ENCODE data around the gene TBC1D3I. TPM values are rescaled to one million over a fixed set of nuclear protein-coding genes. Genes with fewer than 3 reads are reported as not detected.
"Not testable (repeated sequence)": the region's sequence is repeated elsewhere in the genome, so short reads cannot be mapped to it uniquely, and the experiment has no call there.

The TBC1D3I gene
- total and polyA plus RNA-seq, 2 donors (not counting 1 experiment from before 2014, with no cell fraction given): 0.19 to 1.9 TPM

- H3K9ac ChIP-seq (ENCODE audit: low read length); H3K27me3 ChIP-seq (replicated peaks in 1 of 4; ENCODE audit: control extremely low read depth in 1 of 4, control insufficient read depth in 3 of 4, insufficient read depth in 4 of 4, low read length in 3 of 4); DNase-seq; ATAC-seq (ENCODE audit: low read depth); H3K27ac Mint-ChIP-seq; H4K20me1 ChIP-seq (ENCODE audit: control insufficient read depth, insufficient read depth, low read length, poor library complexity, severe bottlenecking); H3K4me1 Mint-ChIP-seq; H3K4me3 ChIP-seq (ENCODE audit: control extremely low read depth in 1 of 5, extremely low read depth in 1 of 5, insufficient read depth in 1 of 5, low read depth in 2 of 5, low read length in 4 of 5); H2AFZ ChIP-seq (ENCODE audit: insufficient read depth, low read depth, low read length, poor library complexity, severe bottlenecking); intact Hi-C loops (cut with micrococcal nuclease); H3K79me2 ChIP-seq (ENCODE audit: control insufficient read depth, insufficient read depth, low read length); H3K27ac ChIP-seq (ENCODE audit: low read length in 2 of 2); H3K4me1 ChIP-seq (ENCODE audit: control insufficient read depth in 2 of 2, insufficient read depth in 2 of 2, low read length in 2 of 2); POLR2A ChIA-PET; H3K9me3 ChIP-seq (ENCODE audit: control extremely low read depth in 1 of 3, control insufficient read depth in 2 of 3, insufficient read depth in 1 of 3, low read length in 2 of 3); H3K27me3 Mint-ChIP-seq; H3K4me3 Mint-ChIP-seq; H3K9me3 Mint-ChIP-seq (ENCODE audit: insufficient read depth); H3K4me2 ChIP-seq (replicated peaks; ENCODE audit: low read depth, low read length, poor library complexity, severe bottlenecking); CTCF ChIA-PET; H3K36me3 ChIP-seq (replicated peaks in 1 of 2; ENCODE audit: control extremely low read depth in 1 of 2, control insufficient read depth in 1 of 2, extremely low read depth in 1 of 2, insufficient read depth in 2 of 2, low read length in 1 of 2): not testable (repeated sequence)
- WGBS (ENCODE audit: insufficient coverage): no CpG with 5 or more reads among the region's 1 CpG
Observed at GRCh38 chr17:36283256-36283655, 18.9 kb upstream of the TBC1D3I start.

- intact Hi-C loops (cut with micrococcal nuclease); CTCF ChIA-PET; H3K27ac Mint-ChIP-seq; H3K9me3 Mint-ChIP-seq (ENCODE audit: insufficient read depth); ATAC-seq (ENCODE audit: low read depth); H3K4me1 Mint-ChIP-seq; H3K79me2 ChIP-seq (ENCODE audit: control insufficient read depth, insufficient read depth, low read length); POLR2A ChIA-PET; H3K9me3 ChIP-seq (ENCODE audit: control extremely low read depth in 1 of 3, control insufficient read depth in 2 of 3, insufficient read depth in 1 of 3, low read length in 2 of 3); H3K4me2 ChIP-seq (replicated peaks; ENCODE audit: low read depth, low read length, poor library complexity, severe bottlenecking); H2AFZ ChIP-seq (ENCODE audit: insufficient read depth, low read depth, low read length, poor library complexity, severe bottlenecking); H3K4me3 ChIP-seq (ENCODE audit: control extremely low read depth in 1 of 5, extremely low read depth in 1 of 5, insufficient read depth in 1 of 5, low read depth in 2 of 5, low read length in 4 of 5); H3K4me1 ChIP-seq (ENCODE audit: control insufficient read depth in 2 of 2, insufficient read depth in 2 of 2, low read length in 2 of 2); H3K27me3 ChIP-seq (replicated peaks in 1 of 4; ENCODE audit: control extremely low read depth in 1 of 4, control insufficient read depth in 3 of 4, insufficient read depth in 4 of 4, low read length in 3 of 4); H3K27ac ChIP-seq (ENCODE audit: low read length in 2 of 2); DNase-seq; H3K27me3 Mint-ChIP-seq; H3K9ac ChIP-seq (ENCODE audit: low read length); H4K20me1 ChIP-seq (ENCODE audit: control insufficient read depth, insufficient read depth, low read length, poor library complexity, severe bottlenecking); H3K36me3 ChIP-seq (replicated peaks in 1 of 2; ENCODE audit: control extremely low read depth in 1 of 2, control insufficient read depth in 1 of 2, extremely low read depth in 1 of 2, insufficient read depth in 2 of 2, low read length in 1 of 2); H3K4me3 Mint-ChIP-seq: not testable (repeated sequence)
- no CpG with 5 or more reads among the region's 4 CpGs for WGBS (ENCODE audit: insufficient coverage)
Observed at GRCh38 chr17:36242046-36242445, 22.3 kb downstream of the TBC1D3I start.

- no CpG with 5 or more reads among the region's 5 CpGs for WGBS (ENCODE audit: insufficient coverage)
- not testable (repeated sequence) for H3K4me1 ChIP-seq (ENCODE audit: control insufficient read depth in 2 of 2, insufficient read depth in 2 of 2, low read length in 2 of 2); DNase-seq
Observed at GRCh38 chr17:36229644-36230043, 34.7 kb downstream of the TBC1D3I start.

GRCh38 chr17:36222967-36223366, 41.4 kb downstream of the TBC1D3I start:
- ATAC-seq (ENCODE audit: low read depth); H3K27me3 ChIP-seq (replicated peaks in 1 of 4; ENCODE audit: control extremely low read depth in 1 of 4, control insufficient read depth in 3 of 4, insufficient read depth in 4 of 4, low read length in 3 of 4); H3K4me2 ChIP-seq (replicated peaks; ENCODE audit: low read depth, low read length, poor library complexity, severe bottlenecking); H3K36me3 ChIP-seq (replicated peaks in 1 of 2; ENCODE audit: control extremely low read depth in 1 of 2, control insufficient read depth in 1 of 2, extremely low read depth in 1 of 2, insufficient read depth in 2 of 2, low read length in 1 of 2); H3K9ac ChIP-seq (ENCODE audit: low read length); H3K27me3 Mint-ChIP-seq; CTCF ChIA-PET; H3K4me3 Mint-ChIP-seq; H3K27ac Mint-ChIP-seq; intact Hi-C loops (cut with micrococcal nuclease); POLR2A ChIA-PET; H3K79me2 ChIP-seq (ENCODE audit: control insufficient read depth, insufficient read depth, low read length); H3K9me3 ChIP-seq (ENCODE audit: control extremely low read depth in 1 of 3, control insufficient read depth in 2 of 3, insufficient read depth in 1 of 3, low read length in 2 of 3); H3K4me3 ChIP-seq (ENCODE audit: control extremely low read depth in 1 of 5, extremely low read depth in 1 of 5, insufficient read depth in 1 of 5, low read depth in 2 of 5, low read length in 4 of 5); H3K9me3 Mint-ChIP-seq (ENCODE audit: insufficient read depth); H3K27ac ChIP-seq (ENCODE audit: low read length in 2 of 2); DNase-seq; H3K4me1 ChIP-seq (ENCODE audit: control insufficient read depth in 2 of 2, insufficient read depth in 2 of 2, low read length in 2 of 2); H3K4me1 Mint-ChIP-seq; H2AFZ ChIP-seq (ENCODE audit: insufficient read depth, low read depth, low read length, poor library complexity, severe bottlenecking); H4K20me1 ChIP-seq (ENCODE audit: control insufficient read depth, insufficient read depth, low read length, poor library complexity, severe bottlenecking): not testable (repeated sequence)
- 60% methylated on average over 1 of the region's 12 CpGs for WGBS (ENCODE audit: insufficient coverage)

More at GRCh38 chr17:36229644-36230043, 34.7 kb downstream of the TBC1D3I start:
- ATAC-seq (ENCODE audit: low read depth); H4K20me1 ChIP-seq (ENCODE audit: control insufficient read depth, insufficient read depth, low read length, poor library complexity, severe bottlenecking); H3K27ac Mint-ChIP-seq; H3K4me2 ChIP-seq (replicated peaks; ENCODE audit: low read depth, low read length, poor library complexity, severe bottlenecking); H3K9ac ChIP-seq (ENCODE audit: low read length); H3K9me3 ChIP-seq (ENCODE audit: control extremely low read depth in 1 of 3, control insufficient read depth in 2 of 3, insufficient read depth in 1 of 3, low read length in 2 of 3); H3K27me3 Mint-ChIP-seq; H3K27ac ChIP-seq (ENCODE audit: low read length in 2 of 2); H3K36me3 ChIP-seq (replicated peaks in 1 of 2; ENCODE audit: control extremely low read depth in 1 of 2, control insufficient read depth in 1 of 2, extremely low read depth in 1 of 2, insufficient read depth in 2 of 2, low read length in 1 of 2); H3K4me3 Mint-ChIP-seq; H3K79me2 ChIP-seq (ENCODE audit: control insufficient read depth, insufficient read depth, low read length); intact Hi-C loops (cut with micrococcal nuclease); H3K27me3 ChIP-seq (replicated peaks in 1 of 4; ENCODE audit: control extremely low read depth in 1 of 4, control insufficient read depth in 3 of 4, insufficient read depth in 4 of 4, low read length in 3 of 4); POLR2A ChIA-PET; CTCF ChIA-PET; H3K4me1 Mint-ChIP-seq; H3K9me3 Mint-ChIP-seq (ENCODE audit: insufficient read depth); H3K4me3 ChIP-seq (ENCODE audit: control extremely low read depth in 1 of 5, extremely low read depth in 1 of 5, insufficient read depth in 1 of 5, low read depth in 2 of 5, low read length in 4 of 5); H2AFZ ChIP-seq (ENCODE audit: insufficient read depth, low read depth, low read length, poor library complexity, severe bottlenecking): not testable (repeated sequence)
